NOMO-1 (cell line): ENCODE measurements around the gene TTL.
"Not testable (repeated sequence)": the region's sequence is repeated elsewhere in the genome, so short reads cannot be mapped to it uniquely, and the experiment has no call there.

Experiments
- DNase-seq, 2 experiments: peaks; one replicate each; lab custom pipeline; 2025; ENCODE audit not compliant: unreplicated experiment in 2 of 2; lab: John Stamatoyannopoulos, UW

TTL gene

DNA sequence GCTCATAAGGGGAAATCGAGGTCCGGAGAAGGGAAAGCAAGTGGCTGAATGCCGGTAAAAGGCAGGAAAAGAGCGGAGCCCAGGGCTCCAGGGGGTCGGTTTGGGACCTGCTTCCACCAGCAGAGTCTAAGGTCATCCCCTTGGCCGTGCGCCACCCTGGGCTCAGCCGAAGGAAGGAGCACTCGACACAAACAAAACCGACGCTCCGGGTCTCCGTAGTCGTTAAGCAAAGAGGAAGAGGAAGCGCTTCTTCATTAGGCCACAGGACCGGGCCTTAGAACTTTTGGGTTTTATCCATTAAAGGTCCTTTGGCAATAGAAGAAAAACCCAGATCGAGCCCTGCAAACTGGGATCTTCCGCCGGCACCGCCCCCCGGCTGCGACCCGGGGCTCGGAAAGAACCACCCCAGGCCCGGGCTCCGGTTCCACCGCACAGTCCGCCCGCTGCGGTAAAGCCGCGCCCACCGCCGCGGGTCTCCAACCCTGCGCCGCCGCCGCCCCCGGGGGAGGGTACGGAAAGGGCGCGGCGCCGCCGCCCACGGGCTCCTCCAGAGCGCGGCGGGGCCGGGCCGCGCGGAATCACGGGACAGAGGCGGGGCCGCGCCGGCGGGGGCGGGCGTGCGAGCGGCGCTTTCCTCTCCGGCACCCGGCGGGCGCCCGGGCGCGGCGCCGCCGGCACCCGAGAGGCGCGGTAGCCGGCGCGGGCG is at the start of gene TTL:
Gene TTL, plus strand, starts transcription at position 629 of the 706 bp plus-strand sequence. CDS start 189 bp downstream, outside the sequence.
- DNase-seq, result peak; percentile 69 to 73

- not testable (repeated sequence) for DNase-seq
These were observed 49.6 kb upstream of the TTL start for GRCh38 chr2:112432390-112432734.

- DNase-seq, result not testable (repeated sequence)
These were observed 49.0 kb upstream of the TTL start for GRCh38 chr2:112432735-112433479.

DNA sequence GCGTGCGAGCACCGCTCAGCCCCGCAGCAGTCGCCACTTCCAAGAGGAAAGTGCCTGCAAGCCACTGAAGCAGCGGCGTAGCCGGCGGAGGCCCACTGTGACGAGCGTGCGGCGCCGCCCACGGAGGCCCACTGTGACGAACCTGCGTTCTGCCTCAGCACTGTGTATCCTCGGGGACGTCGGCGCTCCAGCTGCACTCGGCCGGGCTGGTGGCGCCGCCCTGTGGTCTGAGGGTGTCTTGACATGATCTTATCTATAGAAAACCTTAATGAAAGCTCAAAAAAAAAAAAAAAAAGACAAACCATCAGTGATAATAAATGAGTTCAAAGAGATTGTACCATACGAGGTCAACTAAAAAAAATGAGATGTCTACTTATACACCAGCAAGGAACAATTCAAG is 48.5 kb upstream of the TTL start, which contains the start of gene RGPD8:
Gene RGPD8, minus strand, starts transcription at position 166 of the 400 bp plus-strand sequence. CDS start 192 bp downstream, outside the sequence.
- not testable (repeated sequence) for DNase-seq

DNA sequence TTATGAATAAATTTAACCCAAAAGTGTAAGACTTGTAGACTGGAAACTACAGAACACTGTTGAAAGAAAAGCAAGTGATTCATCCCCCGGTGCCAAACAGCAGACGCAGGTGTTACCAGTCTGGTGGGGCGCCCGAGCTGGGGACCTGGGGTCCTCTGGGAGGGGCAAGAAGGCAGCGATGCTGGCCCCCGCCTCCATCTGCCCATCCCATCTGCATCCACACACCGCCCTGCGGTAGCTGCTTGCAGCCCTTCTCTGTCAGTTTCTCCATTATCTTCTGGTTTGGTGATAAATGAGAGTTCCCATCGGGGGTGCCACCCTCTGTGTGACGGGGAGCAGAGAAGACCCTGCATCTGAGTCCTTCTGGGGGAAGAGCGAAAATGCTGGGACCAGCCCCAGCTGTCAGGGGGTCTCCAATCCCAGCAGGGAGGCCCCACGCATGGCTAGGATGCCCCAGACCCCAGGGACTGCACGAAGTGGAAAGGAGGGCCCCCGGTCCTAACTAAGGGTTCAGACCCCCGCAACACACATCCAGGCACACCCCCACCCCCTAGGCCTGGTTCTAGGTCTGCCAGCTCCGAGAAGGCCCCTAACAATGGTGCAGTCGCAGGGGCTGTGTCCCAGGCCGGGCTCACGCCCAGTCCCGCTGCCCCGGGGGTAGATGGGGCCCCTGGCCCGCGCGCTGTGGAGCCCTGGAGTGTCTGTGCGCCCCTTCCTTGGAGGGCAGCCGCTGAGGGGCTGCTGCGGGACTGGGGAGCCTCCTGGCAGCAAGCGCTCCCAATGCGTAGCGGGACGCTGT is 47.8 kb upstream of the TTL start:
- DNase-seq, result no peak

DNA sequence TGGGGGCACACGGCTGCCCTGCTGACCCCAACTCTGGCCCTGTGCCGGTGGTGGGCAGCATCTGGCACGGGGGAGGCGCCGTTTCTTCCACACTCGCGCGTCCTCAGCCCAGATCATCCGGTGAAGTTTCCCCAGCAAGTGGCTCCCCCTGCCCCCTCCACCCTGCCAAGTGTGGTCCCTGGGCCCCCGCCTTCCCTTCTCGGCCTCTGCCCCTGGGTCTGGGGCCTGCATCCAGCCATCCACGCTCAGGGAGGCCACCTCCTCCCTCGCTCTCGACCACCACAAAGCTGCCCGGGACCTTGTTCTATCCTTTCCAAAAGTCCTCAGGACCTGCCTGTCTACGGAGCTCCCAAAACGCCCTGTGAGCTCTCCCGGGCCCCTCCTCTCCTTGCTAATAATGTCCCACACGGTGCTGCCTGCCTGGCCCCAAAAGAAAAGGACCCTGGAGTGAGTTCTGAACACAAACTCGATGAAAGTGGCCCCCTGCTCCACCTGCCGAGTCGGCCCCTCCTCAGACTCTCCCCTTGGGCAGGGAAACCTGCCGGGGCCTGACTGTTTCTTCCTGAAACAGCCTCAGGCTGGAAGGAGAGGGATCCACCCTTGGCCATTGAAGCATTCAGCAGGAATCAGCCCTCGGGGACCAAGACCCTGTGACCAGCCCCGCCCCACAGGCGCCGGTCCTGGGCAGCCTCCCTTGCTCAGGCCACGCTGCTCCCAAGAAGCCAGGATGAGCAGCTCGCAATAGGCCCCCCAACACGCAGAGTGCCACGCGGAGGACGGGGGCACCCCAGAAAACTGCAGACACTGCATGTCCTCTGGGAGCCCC is 46.9 kb upstream of the TTL start:
- not testable (repeated sequence) for DNase-seq

- DNase-seq, result not testable (repeated sequence)
These were observed 46.1 kb upstream of the TTL start for GRCh38 chr2:112435716-112436431.

DNA sequence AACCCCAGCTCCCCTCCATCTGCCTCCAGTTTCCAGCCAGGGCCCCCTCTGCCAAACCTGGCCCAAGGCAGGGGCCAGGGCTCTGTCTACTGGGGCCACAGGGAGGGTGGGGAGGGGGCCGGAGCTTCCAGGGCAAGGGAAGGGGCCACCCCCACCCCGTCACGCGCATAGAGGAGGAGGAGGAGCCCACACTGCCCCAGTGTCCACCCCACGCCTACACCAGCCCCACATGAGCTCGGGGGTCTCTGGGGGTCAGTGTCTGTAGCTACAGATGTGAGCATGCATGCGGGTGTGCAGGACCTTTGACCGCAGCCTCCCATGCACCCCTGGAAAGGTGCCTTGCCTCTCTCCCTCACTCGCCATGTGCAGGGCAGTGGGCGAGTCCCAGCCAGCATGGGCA is 45.0 kb upstream of the TTL start:
- DNase-seq, result not testable (repeated sequence)

- DNase-seq, result not testable (repeated sequence)
These were observed 44.5 kb upstream of the TTL start for GRCh38 chr2:112437405-112437831.

GRCh38 chr2:112438603-112439261 is 43.2 kb upstream of the TTL start:
- DNase-seq, result not testable (repeated sequence)

DNA sequence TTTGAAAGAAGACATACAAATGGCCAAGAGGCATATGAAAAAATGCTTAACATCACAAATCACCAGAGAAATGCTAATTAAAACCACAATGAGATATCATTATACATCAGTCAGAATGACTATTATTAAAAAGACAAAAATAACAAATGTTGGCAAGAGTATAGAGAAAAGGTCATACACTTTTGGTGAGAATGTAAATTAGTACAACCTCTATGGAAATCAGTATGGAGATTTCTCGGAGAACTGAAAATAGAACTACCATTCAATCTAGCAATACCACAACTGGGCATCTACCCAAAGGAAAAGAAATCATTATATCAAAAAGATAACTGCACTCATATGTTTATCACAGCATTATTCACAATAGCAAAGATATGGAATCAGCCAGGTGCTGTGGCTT is 37.7 kb upstream of the TTL start:
- DNase-seq, result not testable (repeated sequence)

DNA sequence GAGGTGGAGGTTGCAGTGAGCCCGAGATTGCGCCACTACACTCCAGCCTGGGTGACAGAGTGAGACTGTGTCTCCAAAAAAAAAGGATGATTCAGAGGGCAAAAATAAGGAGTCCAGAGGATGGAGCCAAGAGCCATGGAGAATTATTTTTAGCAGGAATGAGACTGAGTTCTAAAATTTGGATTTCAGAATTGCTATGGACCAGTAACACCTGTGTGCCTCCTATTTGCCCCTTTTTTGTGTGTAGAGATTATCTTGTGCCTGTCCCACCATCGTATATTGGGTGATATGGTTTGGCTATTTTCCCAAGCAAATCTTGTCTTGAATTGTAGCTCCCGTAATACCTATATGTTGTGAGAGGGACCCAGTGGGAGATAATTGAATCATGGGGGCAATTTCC is 32.1 kb upstream of the TTL start:
- DNase-seq, result no peak

DNA sequence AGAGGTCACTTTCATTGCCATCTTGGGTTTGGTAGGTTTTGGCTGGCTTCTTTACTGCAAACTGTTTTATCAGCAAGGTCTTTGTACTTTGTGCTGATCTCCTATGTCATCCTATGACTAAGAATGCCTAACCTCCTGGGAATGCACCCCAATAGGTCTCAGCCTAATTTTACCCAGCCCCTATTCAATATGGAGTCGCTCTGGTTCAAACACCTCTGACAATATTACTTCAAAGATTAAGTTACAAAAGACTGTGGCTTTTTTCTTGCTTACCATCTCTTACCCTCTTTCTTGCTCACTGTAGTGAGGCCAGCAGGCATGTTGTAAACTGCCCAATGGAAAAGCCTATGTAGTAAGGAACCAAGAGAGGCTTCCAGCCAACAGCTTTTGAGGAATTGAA is 30.6 kb upstream of the TTL start:
- no peak for DNase-seq

- no peak for DNase-seq
These were observed 27.4 kb upstream of the TTL start for GRCh38 chr2:112454586-112454985.

DNA sequence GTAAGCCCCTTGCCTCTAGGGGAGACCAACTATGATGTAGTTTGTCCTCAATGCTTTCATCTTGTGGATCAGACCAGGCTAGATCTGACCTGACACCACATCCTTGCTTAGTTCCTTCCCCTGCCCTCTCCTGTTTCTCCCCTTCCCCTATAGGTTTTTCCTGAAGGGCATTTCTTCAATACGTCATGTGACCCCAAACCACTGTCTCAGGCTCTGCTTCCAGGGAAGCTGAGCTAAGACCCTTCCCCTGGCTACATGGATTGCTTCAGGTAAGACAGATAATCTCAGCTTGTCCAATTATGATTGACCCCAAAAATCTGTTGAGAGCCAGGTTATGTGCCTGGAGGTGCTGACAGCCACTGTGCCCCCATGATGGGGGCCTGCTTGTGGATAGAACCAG is 22.6 kb upstream of the TTL start:
- no peak for DNase-seq

GRCh38 chr2:112462178-112462577 is 19.8 kb upstream of the TTL start:
- DNase-seq, result no peak

- no peak for DNase-seq
These were observed 18.7 kb upstream of the TTL start for GRCh38 chr2:112463256-112463655.

DNA sequence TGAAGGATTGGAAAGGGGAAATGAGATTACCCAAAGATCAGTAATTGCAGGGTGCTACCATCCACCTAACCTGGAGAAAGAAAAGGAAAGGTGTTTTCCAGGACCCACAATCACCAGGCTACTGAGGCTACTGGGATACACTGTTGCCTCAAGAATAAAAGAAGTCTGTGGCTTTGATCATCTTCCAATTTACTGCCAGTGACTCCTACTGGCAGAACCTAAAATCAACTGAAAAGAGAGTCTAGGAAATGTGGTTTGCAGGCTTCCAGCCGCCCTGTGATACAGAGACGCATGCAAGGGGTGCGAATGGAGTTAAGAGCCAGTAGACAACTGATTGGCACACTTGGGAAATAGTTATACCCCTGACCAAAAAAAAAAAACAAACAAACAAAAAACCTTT is 16.6 kb upstream of the TTL start:
- no peak for DNase-seq

GRCh38 chr2:112472547-112473263 is 9.3 kb upstream of the TTL start:
- DNase-seq, result no peak
